ENCODE results near the gene CSF2RB.

- no peak for TF ChIP-seq POLR2A (IDR thresholded peaks at IDR 0.05; ENCODE audit: low read length)
- TF ChIP-seq GATA1 (IDR thresholded peaks at IDR 0.05; ENCODE audit: low read depth, low read length) = no peak
Observed at GRCh38 chr22:36912694-36913426, 568 bp upstream of the CSF2RB start.
